ENCODE measurements around the gene AANAT.

AANAT gene

GRCh38 chr17:76468634-76469010 lies 1.2 kb downstream of the AANAT start (continued):
- no peak for TF ChIP-seq TSHZ2 (CRISPR knock-in tag; IDR thresholded peaks at IDR 0.05)

GRCh38 chr17:76469076-76469990 lies 1.9 kb downstream of the AANAT start:
- no peak for ATAC-seq
- TF ChIP-seq ZNF8 (CRISPR knock-in tag; IDR thresholded peaks at IDR 0.05): no peak
- TF ChIP-seq, protein P1, sequence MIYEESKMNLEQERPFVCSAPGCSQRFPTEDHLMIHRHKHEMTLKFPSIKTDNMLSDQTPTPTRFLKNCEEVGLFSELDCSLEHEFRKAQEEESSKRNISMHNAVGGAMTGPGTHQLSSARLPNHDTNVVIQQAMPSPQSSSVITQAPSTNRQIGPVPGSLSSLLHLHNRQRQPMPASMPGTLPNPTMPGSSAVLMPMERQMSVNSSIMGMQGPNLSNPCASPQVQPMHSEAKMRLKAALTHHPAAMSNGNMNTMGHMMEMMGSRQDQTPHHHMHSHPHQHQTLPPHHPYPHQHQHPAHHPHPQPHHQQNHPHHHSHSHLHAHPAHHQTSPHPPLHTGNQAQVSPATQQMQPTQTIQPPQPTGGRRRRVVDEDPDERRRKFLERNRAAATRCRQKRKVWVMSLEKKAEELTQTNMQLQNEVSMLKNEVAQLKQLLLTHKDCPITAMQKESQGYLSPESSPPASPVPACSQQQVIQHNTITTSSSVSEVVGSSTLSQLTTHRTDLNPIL (CRISPR knock-in tag; IDR thresholded peaks at IDR 0.05; ENCODE audit: low read depth): no peak
- TF ChIP-seq BACH2 (CRISPR knock-in tag; IDR thresholded peaks at IDR 0.05; ENCODE audit: borderline replicate concordance): no peak
- TF ChIP-seq SNAI2 (CRISPR knock-in tag; IDR thresholded peaks at IDR 0.05): no peak
- TF ChIP-seq OSR1 (CRISPR knock-in tag; IDR thresholded peaks at IDR 0.05): no peak
- no peak for TF ChIP-seq TOX (CRISPR knock-in tag; IDR thresholded peaks at IDR 0.05; ENCODE audit: borderline replicate concordance)
- TF ChIP-seq RARB (CRISPR knock-in tag; IDR thresholded peaks at IDR 0.05): no peak
- TF ChIP-seq ESRRG (CRISPR knock-in tag; IDR thresholded peaks at IDR 0.05): no peak
- no peak for TF ChIP-seq PPARA (CRISPR knock-in tag; IDR thresholded peaks at IDR 0.05; ENCODE audit: borderline replicate concordance)
- TF ChIP-seq CSRNP3 (CRISPR knock-in tag; IDR thresholded peaks at IDR 0.05): no peak
- no peak for TF ChIP-seq GLIS3 (CRISPR knock-in tag; IDR thresholded peaks at IDR 0.05)
- TF ChIP-seq, protein P2, sequence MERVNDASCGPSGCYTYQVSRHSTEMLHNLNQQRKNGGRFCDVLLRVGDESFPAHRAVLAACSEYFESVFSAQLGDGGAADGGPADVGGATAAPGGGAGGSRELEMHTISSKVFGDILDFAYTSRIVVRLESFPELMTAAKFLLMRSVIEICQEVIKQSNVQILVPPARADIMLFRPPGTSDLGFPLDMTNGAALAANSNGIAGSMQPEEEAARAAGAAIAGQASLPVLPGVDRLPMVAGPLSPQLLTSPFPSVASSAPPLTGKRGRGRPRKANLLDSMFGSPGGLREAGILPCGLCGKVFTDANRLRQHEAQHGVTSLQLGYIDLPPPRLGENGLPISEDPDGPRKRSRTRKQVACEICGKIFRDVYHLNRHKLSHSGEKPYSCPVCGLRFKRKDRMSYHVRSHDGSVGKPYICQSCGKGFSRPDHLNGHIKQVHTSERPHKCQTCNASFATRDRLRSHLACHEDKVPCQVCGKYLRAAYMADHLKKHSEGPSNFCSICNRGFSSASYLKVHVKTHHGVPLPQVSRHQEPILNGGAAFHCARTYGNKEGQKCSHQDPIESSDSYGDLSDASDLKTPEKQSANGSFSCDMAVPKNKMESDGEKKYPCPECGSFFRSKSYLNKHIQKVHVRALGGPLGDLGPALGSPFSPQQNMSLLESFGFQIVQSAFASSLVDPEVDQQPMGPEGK (CRISPR knock-in tag; IDR thresholded peaks at IDR 0.05; ENCODE audit: borderline replicate concordance): no peak
- no peak for TF ChIP-seq ZC3H10 (CRISPR knock-in tag; IDR thresholded peaks at IDR 0.05)
- TF ChIP-seq ZNF565 (CRISPR knock-in tag; conservative IDR thresholded peaks at IDR 0.05; ENCODE audit: low read depth): no peak
- TF ChIP-seq POU6F1 (CRISPR knock-in tag; IDR thresholded peaks at IDR 0.05; ENCODE audit: borderline replicate concordance, low read depth): no peak
- no peak for TF ChIP-seq ARNTL (CRISPR knock-in tag; IDR thresholded peaks at IDR 0.05; ENCODE audit: borderline replicate concordance, low read depth)

DNA sequence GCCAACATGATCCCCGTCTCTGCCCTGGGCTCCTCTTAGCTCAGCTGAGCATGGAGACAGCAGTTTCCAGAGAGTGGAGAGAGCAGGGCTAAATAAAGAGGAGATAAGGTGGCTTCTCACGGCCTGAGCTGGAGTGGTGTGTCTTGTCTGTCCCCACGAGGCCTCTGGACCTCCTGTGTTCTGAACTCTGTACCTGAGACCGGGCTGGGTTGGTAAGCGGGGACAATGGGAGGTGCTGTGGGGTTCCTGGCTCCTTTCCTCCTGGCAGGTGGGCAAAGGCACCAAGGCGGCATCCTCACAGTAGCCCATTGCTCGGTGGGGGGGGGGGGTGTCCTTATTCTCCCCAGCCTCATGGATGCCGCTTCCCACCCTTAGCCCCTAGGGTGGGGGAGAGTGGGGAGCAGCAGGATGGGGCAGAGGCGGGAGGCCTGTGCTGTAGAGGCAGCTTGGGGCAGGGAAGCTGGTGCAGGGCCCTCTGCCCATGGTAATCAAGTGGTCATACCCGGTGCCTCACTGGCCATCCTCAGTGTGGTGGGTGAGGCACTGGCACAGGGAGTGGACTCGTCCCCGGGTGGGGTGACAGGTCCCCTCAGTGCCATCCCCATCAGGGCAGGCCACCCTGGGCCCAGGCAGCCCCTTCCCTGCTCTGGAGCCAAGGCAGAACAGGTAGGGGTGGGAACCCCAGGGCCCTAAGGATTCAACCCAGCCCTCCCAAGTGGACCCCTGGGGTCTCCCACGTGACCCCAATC lies 2.8 kb downstream of the AANAT start:
- no peak for ATAC-seq

More for the DNA sequence above, 2.8 kb downstream of the AANAT start:
- TF ChIP-seq CSDC2 (CRISPR knock-in tag; IDR thresholded peaks at IDR 0.05) (no peak), SNAI2 (CRISPR knock-in tag; IDR thresholded peaks at IDR 0.05) (no peak), ISL1 (CRISPR knock-in tag; IDR thresholded peaks at IDR 0.05) (no peak), RARB (CRISPR knock-in tag; IDR thresholded peaks at IDR 0.05) (no peak), ZC3H10 (CRISPR knock-in tag; IDR thresholded peaks at IDR 0.05) (no peak), ZNF8 (CRISPR knock-in tag; IDR thresholded peaks at IDR 0.05) (no peak), PPARA (CRISPR knock-in tag; IDR thresholded peaks at IDR 0.05; ENCODE audit: borderline replicate concordance) (no peak), OSR1 (CRISPR knock-in tag; IDR thresholded peaks at IDR 0.05) (no peak), TCF4 (CRISPR knock-in tag; IDR thresholded peaks at IDR 0.05; ENCODE audit: borderline replicate concordance) (no peak), ZNF70 (CRISPR knock-in tag; IDR thresholded peaks at IDR 0.05) (no peak), ZFP3 (CRISPR knock-in tag; IDR thresholded peaks at IDR 0.05) (no peak), ESRRG (CRISPR knock-in tag; IDR thresholded peaks at IDR 0.05) (no peak), ZNF565 (CRISPR knock-in tag; conservative IDR thresholded peaks at IDR 0.05; ENCODE audit: low read depth) (no peak), TSHZ2 (CRISPR knock-in tag; IDR thresholded peaks at IDR 0.05) (no peak), BACH2 (CRISPR knock-in tag; IDR thresholded peaks at IDR 0.05; ENCODE audit: borderline replicate concordance) (no peak)
- TF ChIP-seq, protein P1 (CRISPR knock-in tag; IDR thresholded peaks at IDR 0.05; ENCODE audit: low read depth): no peak

Measured in SK-N-SH treated with all-trans-retinoic acid at 6 μM for 48 hours (cell line).